ENCODE results near the gene LEUTX.
A peak's percentile ranks its signal among the peaks of the same experiment; 100 is the strongest.

Gene LEUTX

DNA sequence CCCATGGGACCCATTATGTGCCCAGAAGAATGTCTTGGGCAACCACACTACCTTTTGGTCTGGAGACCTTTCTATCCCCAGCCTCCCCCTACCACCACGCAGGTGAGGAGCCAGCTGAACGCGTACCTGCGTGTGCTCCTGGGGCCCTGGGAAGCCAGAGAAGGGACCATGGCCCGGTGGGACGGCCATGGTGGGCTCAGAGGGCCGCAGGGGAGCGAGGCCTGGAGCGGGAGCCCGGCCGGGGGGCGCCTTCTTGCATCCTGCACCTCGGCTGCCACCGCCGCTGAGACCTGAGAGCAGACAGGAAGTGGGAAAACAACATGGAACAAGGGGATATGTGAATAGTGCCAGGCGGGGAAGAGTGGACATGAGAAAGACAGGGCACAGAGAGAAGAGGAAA, 53.0 kb downstream of the LEUTX start:
- peaks cover 35% of the 10 kb centered on the region for H3K36me3 ChIP-seq
- TF ChIP-seq, protein P1, sequence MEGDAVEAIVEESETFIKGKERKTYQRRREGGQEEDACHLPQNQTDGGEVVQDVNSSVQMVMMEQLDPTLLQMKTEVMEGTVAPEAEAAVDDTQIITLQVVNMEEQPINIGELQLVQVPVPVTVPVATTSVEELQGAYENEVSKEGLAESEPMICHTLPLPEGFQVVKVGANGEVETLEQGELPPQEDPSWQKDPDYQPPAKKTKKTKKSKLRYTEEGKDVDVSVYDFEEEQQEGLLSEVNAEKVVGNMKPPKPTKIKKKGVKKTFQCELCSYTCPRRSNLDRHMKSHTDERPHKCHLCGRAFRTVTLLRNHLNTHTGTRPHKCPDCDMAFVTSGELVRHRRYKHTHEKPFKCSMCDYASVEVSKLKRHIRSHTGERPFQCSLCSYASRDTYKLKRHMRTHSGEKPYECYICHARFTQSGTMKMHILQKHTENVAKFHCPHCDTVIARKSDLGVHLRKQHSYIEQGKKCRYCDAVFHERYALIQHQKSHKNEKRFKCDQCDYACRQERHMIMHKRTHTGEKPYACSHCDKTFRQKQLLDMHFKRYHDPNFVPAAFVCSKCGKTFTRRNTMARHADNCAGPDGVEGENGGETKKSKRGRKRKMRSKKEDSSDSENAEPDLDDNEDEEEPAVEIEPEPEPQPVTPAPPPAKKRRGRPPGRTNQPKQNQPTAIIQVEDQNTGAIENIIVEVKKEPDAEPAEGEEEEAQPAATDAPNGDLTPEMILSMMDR (IDR thresholded peaks at IDR 0.05), result no peak
- H3K4me3 ChIP-seq (ENCODE audit: low read depth in 1 of 2, low read length in 1 of 2), result no peak overlapping the region
- peaks cover 17 to 19% of the 10 kb centered on the region in 2 experiments for H3K4me1 ChIP-seq (ENCODE audit: control insufficient read depth in 1 of 2, insufficient read depth in 1 of 2, low read depth in 1 of 2, low read length in 1 of 2)
- no peak overlapping the region for H3K27ac ChIP-seq
- H3K27me3 ChIP-seq, result no peaks in the 10 kb centered on the region
- H3K9me3 ChIP-seq, result no peaks in the 10 kb centered on the region

DNA sequence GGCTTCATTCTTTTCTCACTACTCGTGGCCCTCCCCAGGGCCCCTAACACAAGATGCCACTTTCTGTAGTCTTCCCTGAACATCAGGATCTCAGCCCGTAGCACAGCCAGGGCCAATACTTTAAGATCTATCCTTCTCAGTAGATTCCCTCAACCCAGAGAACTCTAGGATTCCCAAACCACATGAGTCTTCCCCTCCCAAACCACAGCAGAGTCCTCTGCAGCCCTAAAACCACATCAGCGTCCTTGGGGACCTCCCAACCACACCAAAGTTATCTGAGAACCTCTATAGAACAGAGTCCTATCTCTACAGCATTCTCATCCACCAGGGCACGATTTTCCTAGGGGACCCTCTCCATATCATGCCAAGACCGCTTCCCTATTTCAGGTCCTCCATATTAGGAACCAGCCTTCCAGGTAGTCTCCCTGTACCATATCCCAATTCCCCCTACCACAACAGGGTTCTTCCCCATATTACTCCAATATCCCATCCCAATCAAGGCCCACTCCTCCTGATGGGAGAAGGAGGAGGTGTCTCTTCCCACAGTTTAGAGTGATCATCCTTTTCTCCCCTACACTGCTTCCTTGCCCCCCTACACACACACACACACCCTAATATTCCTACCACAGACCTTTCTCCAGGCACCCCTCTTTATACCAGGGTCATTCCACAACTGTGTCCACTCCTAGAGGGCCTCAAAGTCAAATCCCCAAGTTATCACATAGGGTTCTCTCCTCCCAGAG, 53.9 kb downstream of the LEUTX start:
- TF ChIP-seq, protein P1 (IDR thresholded peaks at IDR 0.05), result no peak
- no peaks in the 10 kb centered on the region for H3K27me3 ChIP-seq
- H3K9me3 ChIP-seq, result no peaks in the 10 kb centered on the region
- H3K4me1 ChIP-seq (ENCODE audit: control insufficient read depth in 1 of 2, insufficient read depth in 1 of 2, low read depth in 1 of 2, low read length in 1 of 2), result peaks cover 17 to 19% of the 10 kb centered on the region in 2 experiments
- H3K4me3 ChIP-seq (ENCODE audit: low read depth in 1 of 2, low read length in 1 of 2), result peak overlapping the region; percentile 98 to 100
- peak overlapping the region; percentile 89 for H3K27ac ChIP-seq
- H3K36me3 ChIP-seq, result peaks cover 27% of the 10 kb centered on the region

DNA sequence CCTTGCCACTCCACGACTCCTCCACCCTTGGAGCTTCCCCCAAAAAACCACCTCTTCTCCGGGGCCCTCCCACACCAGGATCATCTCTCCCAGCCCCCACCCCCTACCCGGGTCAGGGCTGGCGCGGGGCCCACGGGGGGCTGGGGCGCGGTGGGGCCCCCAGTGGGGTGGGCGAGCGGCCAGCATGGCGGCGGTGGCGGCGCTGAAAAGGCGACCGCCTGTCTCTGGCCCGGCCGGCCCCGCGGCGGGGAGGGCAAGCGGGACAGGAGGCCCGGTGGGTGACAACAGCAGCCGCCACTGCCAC, 54.5 kb downstream of the LEUTX start:
- H3K36me3 ChIP-seq, result peaks cover 21% of the 10 kb centered on the region
- no peaks in the 10 kb centered on the region for H3K9me3 ChIP-seq
- no peaks in the 10 kb centered on the region for H3K27me3 ChIP-seq
- H3K4me3 ChIP-seq (ENCODE audit: low read depth in 1 of 2, low read length in 1 of 2), result peak overlapping the region; percentile 98 to 100
- peaks cover 17 to 19% of the 10 kb centered on the region in 2 experiments for H3K4me1 ChIP-seq (ENCODE audit: control insufficient read depth in 1 of 2, insufficient read depth in 1 of 2, low read depth in 1 of 2, low read length in 1 of 2)
- TF ChIP-seq, protein P1 (IDR thresholded peaks at IDR 0.05), result no peak
- peak overlapping the region; percentile 89 for H3K27ac ChIP-seq

DNA sequence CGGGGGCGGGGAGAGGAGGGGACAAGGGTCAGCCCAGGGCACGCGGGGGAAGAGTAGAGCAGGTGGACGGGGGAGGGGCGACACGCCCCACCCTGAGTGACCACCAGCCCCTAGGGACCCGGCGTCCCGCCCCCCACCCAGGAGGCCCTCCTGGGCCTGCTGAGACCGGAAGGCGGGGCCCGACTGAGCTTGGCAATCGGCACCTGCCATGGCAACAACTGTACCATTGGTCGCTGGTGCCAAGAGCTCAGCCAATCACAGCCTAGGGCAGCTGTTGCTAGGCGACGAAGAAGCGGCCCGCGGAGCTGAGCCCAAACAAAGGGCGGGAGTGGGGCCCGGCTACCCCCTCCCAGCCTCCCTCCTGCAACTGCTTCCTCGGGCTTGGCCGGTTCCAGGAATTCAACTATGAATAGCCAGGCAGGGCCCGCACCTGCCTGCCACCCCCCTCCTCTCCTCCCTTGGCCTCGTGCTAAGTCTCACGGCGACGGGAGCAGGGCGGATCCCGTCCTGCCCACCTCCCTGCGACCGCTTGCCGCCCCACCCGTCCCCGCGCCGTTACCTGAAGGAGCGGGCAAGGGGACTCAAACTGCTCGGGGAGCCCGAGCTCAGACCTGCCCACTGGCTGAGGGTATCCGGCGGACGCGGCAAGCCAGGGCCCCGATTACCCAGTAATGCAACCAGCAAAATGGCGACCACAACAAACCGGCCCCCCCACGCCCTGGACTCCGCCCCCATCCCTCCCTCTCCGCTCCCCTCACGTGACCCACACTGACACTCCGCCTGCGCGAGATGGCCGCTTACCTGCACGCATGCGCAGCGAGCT, 55.0 kb downstream of the LEUTX start, which contains the start of gene DYRK1B:
Gene DYRK1B (minus strand): TSS at position 699 of the 823 bp plus-strand sequence. CDS start 2,295 bp downstream, outside the sequence.
- peak within 1 kb of the TSS; percentile 89 for H3K27ac ChIP-seq
- H3K4me1 ChIP-seq (ENCODE audit: control insufficient read depth in 1 of 2, insufficient read depth in 1 of 2, low read depth in 1 of 2, low read length in 1 of 2), result peaks cover 17 to 19% of the 10 kb centered on the region in 2 experiments
- peak within 1 kb of the TSS; percentile 98 to 100 for H3K4me3 ChIP-seq (ENCODE audit: low read depth in 1 of 2, low read length in 1 of 2)
- TF ChIP-seq, protein P1 (IDR thresholded peaks at IDR 0.05), result no peak
- peaks cover 17% of the 10 kb centered on the region for H3K36me3 ChIP-seq
- H3K9me3 ChIP-seq, result no peaks in the 10 kb centered on the region
- H3K27me3 ChIP-seq, result no peaks in the 10 kb centered on the region

DNA sequence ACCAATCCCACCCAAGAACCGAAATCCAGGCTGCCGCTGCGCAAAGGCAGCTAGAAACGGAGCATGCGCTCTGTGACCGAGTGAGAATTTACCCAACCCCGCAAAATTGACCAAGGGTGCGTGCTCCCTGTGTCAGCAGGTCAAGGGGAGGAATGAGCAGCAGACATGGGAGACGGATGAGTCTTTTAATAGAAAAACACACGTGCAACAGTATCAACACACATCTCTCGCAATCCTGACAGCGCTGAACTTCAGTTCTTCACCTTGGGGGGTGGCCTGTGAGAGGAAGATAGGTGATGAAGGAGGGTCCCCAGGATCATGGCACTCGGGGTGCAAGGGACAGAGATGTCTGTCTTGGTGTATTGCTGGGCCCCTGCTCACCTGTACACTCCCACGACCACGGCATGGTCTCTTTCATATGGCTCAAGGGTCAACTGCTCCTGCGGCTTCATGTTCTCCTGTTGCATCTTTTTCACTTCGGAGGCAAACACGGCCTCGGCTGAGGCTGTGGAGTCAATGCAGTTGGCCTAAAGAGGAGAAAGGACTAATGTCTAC, 55.7 kb downstream of the LEUTX start:
- H3K4me3 ChIP-seq (ENCODE audit: low read depth in 1 of 2, low read length in 1 of 2), result peak overlapping the region; percentile 98 to 100
- no peaks in the 10 kb centered on the region for H3K27me3 ChIP-seq
- H3K36me3 ChIP-seq, result peaks cover 14% of the 10 kb centered on the region
- H3K4me1 ChIP-seq (ENCODE audit: control insufficient read depth in 1 of 2, insufficient read depth in 1 of 2, low read depth in 1 of 2, low read length in 1 of 2), result peaks cover 17 to 19% of the 10 kb centered on the region in 2 experiments
- H3K27ac ChIP-seq, result peak overlapping the region; percentile 89
- no peaks in the 10 kb centered on the region for H3K9me3 ChIP-seq
- TF ChIP-seq, protein P1 (IDR thresholded peaks at IDR 0.05), result no peak

Measured in neutrophil (primary cell).